Neural progenitor cell (in vitro differentiated cells): ENCODE measurements around the gene GDNF.

Experiments used
- EZH2 ChIP-seq: fragments of 200-600 bp; sonication (generic); IDR thresholded peaks from 2 replicates; pipeline ENCODE4 v1.6.1; 2017; ENCODE audit warnings: antibody characterized with exemption, mild to moderate bottlenecking, moderate library complexity
- TF ChIP-seq, protein P1 (sequence below): fragments of 200-600 bp; sonication (generic); IDR thresholded peaks from 2 replicates; pipeline ENCODE4 v1.5.1; 2017; ENCODE audit warnings: antibody characterized with exemption, mild to moderate bottlenecking

DNA sequence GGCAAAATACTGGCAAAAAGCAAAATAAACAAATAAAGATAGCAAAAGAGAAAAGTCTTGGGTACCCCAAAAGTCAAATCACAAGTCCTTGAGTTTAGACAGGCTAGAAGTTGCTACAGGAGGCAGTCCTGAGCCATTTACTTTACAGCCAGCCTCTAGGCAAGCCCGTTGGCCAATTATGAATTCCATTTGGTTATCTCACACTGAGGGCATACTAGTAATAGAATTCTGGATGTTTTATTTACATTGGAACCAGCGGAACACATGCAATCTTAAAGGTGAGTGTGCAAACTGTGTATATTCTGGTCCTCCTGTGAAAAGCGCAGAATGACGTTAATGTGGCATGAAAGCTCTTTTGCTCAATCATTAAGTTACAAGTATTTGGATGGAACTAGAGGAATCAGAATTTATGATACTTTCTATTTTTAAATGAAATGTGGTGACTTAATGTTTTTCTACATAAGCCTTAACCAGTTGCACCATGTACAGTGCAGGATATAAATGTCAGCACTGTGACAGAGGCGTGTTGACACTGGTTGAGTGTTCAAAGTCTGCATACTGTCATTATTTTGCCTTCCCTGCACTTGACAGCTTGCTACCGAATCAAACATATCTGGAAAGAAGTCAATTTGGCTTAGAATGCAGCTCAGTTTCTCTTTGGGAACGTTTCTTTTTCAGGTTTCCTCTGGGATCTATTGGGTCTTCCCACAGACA is 7.9 kb downstream of the GDNF start:
- TF ChIP-seq, protein P1, sequence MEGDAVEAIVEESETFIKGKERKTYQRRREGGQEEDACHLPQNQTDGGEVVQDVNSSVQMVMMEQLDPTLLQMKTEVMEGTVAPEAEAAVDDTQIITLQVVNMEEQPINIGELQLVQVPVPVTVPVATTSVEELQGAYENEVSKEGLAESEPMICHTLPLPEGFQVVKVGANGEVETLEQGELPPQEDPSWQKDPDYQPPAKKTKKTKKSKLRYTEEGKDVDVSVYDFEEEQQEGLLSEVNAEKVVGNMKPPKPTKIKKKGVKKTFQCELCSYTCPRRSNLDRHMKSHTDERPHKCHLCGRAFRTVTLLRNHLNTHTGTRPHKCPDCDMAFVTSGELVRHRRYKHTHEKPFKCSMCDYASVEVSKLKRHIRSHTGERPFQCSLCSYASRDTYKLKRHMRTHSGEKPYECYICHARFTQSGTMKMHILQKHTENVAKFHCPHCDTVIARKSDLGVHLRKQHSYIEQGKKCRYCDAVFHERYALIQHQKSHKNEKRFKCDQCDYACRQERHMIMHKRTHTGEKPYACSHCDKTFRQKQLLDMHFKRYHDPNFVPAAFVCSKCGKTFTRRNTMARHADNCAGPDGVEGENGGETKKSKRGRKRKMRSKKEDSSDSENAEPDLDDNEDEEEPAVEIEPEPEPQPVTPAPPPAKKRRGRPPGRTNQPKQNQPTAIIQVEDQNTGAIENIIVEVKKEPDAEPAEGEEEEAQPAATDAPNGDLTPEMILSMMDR = no peak
- TF ChIP-seq EZH2 = no peak
